Activated T-helper 1 cell treated with anti-CD3 and anti-CD28 coated beads, Interleukin-12 subunit alpha, Interleukin-12 subunit beta, Interleukin-2, Interleukin-4 antibody, amounts not matched to agents 30 ng/mL and 10 ng/mL and 1 ng/mL, durations not matched to agents 14 hours and 24 hours and 36 hours (primary cell): ENCODE data around the gene TAGLN. TPM values are rescaled to one million over a fixed set of nuclear protein-coding genes. Genes with fewer than 3 reads are reported as not detected.

Experiments used
- DNase-seq: peaks from one replicate; pipeline ENCODE4 v3.0.0; 2021; ENCODE audit warnings: low spot score
- H3K27ac Mint-ChIP-seq: one replicate; pipeline ENCODE4 v1.8.0; 2021; ENCODE audit warnings: mild to moderate bottlenecking, mixed read lengths
- H3K27me3 Mint-ChIP-seq: one replicate; pipeline ENCODE4 v1.8.0; 2022; ENCODE audit warnings: mild to moderate bottlenecking, moderate library complexity, mixed read lengths; ENCODE audit not compliant: insufficient read depth
- H3K36me3 Mint-ChIP-seq: one replicate; pipeline ENCODE4 v1.8.0; 2021; ENCODE audit warnings: low read depth, mixed read lengths
- H3K4me1 Mint-ChIP-seq: one replicate; pipeline ENCODE4 v1.8.0; 2021; ENCODE audit warnings: low read depth, mixed read lengths
- H3K4me3 Mint-ChIP-seq: one replicate; pipeline ENCODE4 v1.8.0; 2021; ENCODE audit warnings: mild to moderate bottlenecking, moderate library complexity, mixed read lengths
- H3K9me3 Mint-ChIP-seq: one replicate; pipeline ENCODE4 v1.8.0; 2021; ENCODE audit warnings: mixed read lengths
- intact Hi-C: fragments of 100-400 bp; cut with micrococcal nuclease; formaldehyde crosslinking; loops from one replicate; pipeline ENCODE4 v1.15.1; 2024
- total RNA-seq: library from RNA; stranded (reverse); gene quantifications from 2 replicates; pipeline ENCODE4 v1.2.3, GENCODE V29; 2022

TAGLN gene
- total RNA-seq, 1 donor from 2014 or later: 4.6 TPM

GRCh38 chr11:117218133-117218915 is 19.2 kb downstream of the TAGLN start:
- Mint-ChIP-seq H3K36me3 (peaks cover 56% of the 10 kb centered on the region), H3K27ac (peak overlapping the region; percentile 7)
- intact Hi-C loops: no loop called here

GRCh38 chr11:117219001-117219400 is 19.8 kb downstream of the TAGLN start:
- DNase-seq: no peak
- no peak overlapping the region for H3K4me3 Mint-ChIP-seq
- H3K27me3 Mint-ChIP-seq: no peaks in the 10 kb centered on the region
- H3K27ac Mint-ChIP-seq: no peak overlapping the region
- peaks cover 58% of the 10 kb centered on the region for H3K36me3 Mint-ChIP-seq
- intact Hi-C loops: no loop called here
- H3K9me3 Mint-ChIP-seq: no peaks in the 10 kb centered on the region
- H3K4me1 Mint-ChIP-seq: peaks cover 16% of the 10 kb centered on the region

More at GRCh38 chr11:117218133-117218915, 19.2 kb downstream of the TAGLN start:
- Mint-ChIP-seq H3K4me3 (no peak overlapping the region), H3K27me3 (no peaks in the 10 kb centered on the region), H3K4me1 (peaks cover 16% of the 10 kb centered on the region), H3K9me3 (no peaks in the 10 kb centered on the region)
- DNase-seq: no peak

- H3K4me1 Mint-ChIP-seq: peaks cover 16% of the 10 kb centered on the region
- H3K4me3 Mint-ChIP-seq: no peak overlapping the region
- peaks cover 59% of the 10 kb centered on the region for H3K36me3 Mint-ChIP-seq
- intact Hi-C loops: no loop called here
- H3K27me3 Mint-ChIP-seq: no peaks in the 10 kb centered on the region
- no peak for DNase-seq
- no peaks in the 10 kb centered on the region for H3K9me3 Mint-ChIP-seq
- no peak overlapping the region for H3K27ac Mint-ChIP-seq
Observed at GRCh38 chr11:117219455-117219854, 20.3 kb downstream of the TAGLN start.

- no peak for DNase-seq
- Mint-ChIP-seq H3K9me3 (no peaks in the 10 kb centered on the region), H3K4me1 (peaks cover 16% of the 10 kb centered on the region), H3K27ac (no peak overlapping the region), H3K36me3 (peaks cover 60% of the 10 kb centered on the region), H3K4me3 (no peak overlapping the region), H3K27me3 (no peaks in the 10 kb centered on the region)
- intact Hi-C loops: no loop called here
Observed at GRCh38 chr11:117219995-117220394, 20.8 kb downstream of the TAGLN start.

GRCh38 chr11:117220568-117220967 is 21.4 kb downstream of the TAGLN start:
- intact Hi-C loops: no loop called here
- Mint-ChIP-seq H3K27me3 (no peaks in the 10 kb centered on the region), H3K4me3 (no peak overlapping the region), H3K9me3 (no peaks in the 10 kb centered on the region), H3K4me1 (peaks cover 16% of the 10 kb centered on the region), H3K36me3 (peaks cover 64% of the 10 kb centered on the region), H3K27ac (no peak overlapping the region)
- no peak for DNase-seq

- peaks cover 65% of the 10 kb centered on the region for H3K36me3 Mint-ChIP-seq
- no peaks in the 10 kb centered on the region for H3K9me3 Mint-ChIP-seq
- no peaks in the 10 kb centered on the region for H3K27me3 Mint-ChIP-seq
- no peak for DNase-seq
- no peak overlapping the region for H3K4me3 Mint-ChIP-seq
- no peak overlapping the region for H3K27ac Mint-ChIP-seq
- H3K4me1 Mint-ChIP-seq: peaks cover 17% of the 10 kb centered on the region
- intact Hi-C loops: no loop called here
Observed at GRCh38 chr11:117220999-117221774, 22.0 kb downstream of the TAGLN start.

- intact Hi-C loops: no loop called here
- DNase-seq: no peak
- Mint-ChIP-seq H3K36me3 (peaks cover 72% of the 10 kb centered on the region), H3K27ac (no peak overlapping the region), H3K27me3 (no peaks in the 10 kb centered on the region), H3K4me3 (no peak overlapping the region), H3K9me3 (no peaks in the 10 kb centered on the region), H3K4me1 (peaks cover 19% of the 10 kb centered on the region)
Observed at GRCh38 chr11:117221775-117222517, 22.8 kb downstream of the TAGLN start.

- intact Hi-C loops: no loop called here
- H3K27ac Mint-ChIP-seq: no peak overlapping the region
Observed at GRCh38 chr11:117222991-117223740, 24.0 kb downstream of the TAGLN start.

GRCh38 chr11:117223741-117224689 is 24.8 kb downstream of the TAGLN start:
- Mint-ChIP-seq H3K4me1 (peaks cover 12% of the 10 kb centered on the region), H3K36me3 (peaks cover 66% of the 10 kb centered on the region), H3K27me3 (no peaks in the 10 kb centered on the region), H3K27ac (no peak overlapping the region), H3K9me3 (no peaks in the 10 kb centered on the region), H3K4me3 (no peak overlapping the region)
- DNase-seq: no peak
- intact Hi-C loops: no loop called here

More at GRCh38 chr11:117222991-117223740, 24.0 kb downstream of the TAGLN start:
- no peaks in the 10 kb centered on the region for H3K27me3 Mint-ChIP-seq
- H3K9me3 Mint-ChIP-seq: no peaks in the 10 kb centered on the region
- H3K4me1 Mint-ChIP-seq: peaks cover 9% of the 10 kb centered on the region
- DNase-seq: no peak
- H3K36me3 Mint-ChIP-seq: peaks cover 67% of the 10 kb centered on the region
- no peak overlapping the region for H3K4me3 Mint-ChIP-seq

GRCh38 chr11:117225553-117226170 is 26.5 kb downstream of the TAGLN start:
- no peak for DNase-seq
- Mint-ChIP-seq H3K4me1 (peaks cover 25% of the 10 kb centered on the region), H3K36me3 (peaks cover 65% of the 10 kb centered on the region), H3K4me3 (no peak overlapping the region), H3K27me3 (no peaks in the 10 kb centered on the region), H3K9me3 (no peaks in the 10 kb centered on the region), H3K27ac (no peak overlapping the region)
- intact Hi-C loops: loop anchor here (1.0 to 2.0 kb wide), 5 partner anchors 44 to 493 kb away; partner anchors contain the start of gene APOA5
